A673 (cell line): Measurements from ENCODE around the gene DMRTA1.

Experiments
- CTCF ChIP-seq: fragments of 300-800, 200-600 bp; sonication (generic); conservative IDR thresholded peaks from 2 replicates; pipeline ENCODE4 v1.5.1; 2017; ENCODE audit warnings: low read depth, mild to moderate bottlenecking, antibody characterized with exemption, low read length, moderate library complexity, mixed read lengths
- EZH2 ChIP-seq: fragments of 200-600 bp; sonication (generic); IDR thresholded peaks from 2 replicates; pipeline ENCODE4 v1.6.1; 2017; ENCODE audit warnings: borderline replicate concordance, low read depth, mild to moderate bottlenecking, mixed read lengths, antibody characterized with exemption, low read length; ENCODE audit not compliant: poor library complexity, severe bottlenecking

GRCh38 chr9:22415941-22416691, 30.5 kb upstream of the DMRTA1 start:
- no peak for TF ChIP-seq CTCF
- no peak for TF ChIP-seq EZH2
